Kidney (tissue), 14 donors: Measurements from ENCODE around the gene C1orf116. TPM values are rescaled to one million over a fixed set of nuclear protein-coding genes. Genes with fewer than 3 reads are reported as not detected.

ENCODE experiments used
- DNase-seq, 5 donors: peaks; one replicate each; pipeline ENCODE4 v3.0.0-alpha.2; 2013 to 2020
- FAIRE-seq: peaks from 2 replicates; lab custom pipeline; 2012; peaks lifted over from hg19 to GRCh38; lab: Jason Lieb, UNC
- H3K27ac ChIP-seq, 2 donors: one replicate each; pipeline ENCODE4 v1.7.0; 2013; ENCODE audit warnings: low read depth in 2 of 2, low read length in 2 of 2, inconsistent platforms in 1 of 2
- H3K27me3 ChIP-seq: one replicate; pipeline ENCODE4 v1.7.1; 2013; ENCODE audit warnings: low read length, inconsistent platforms; ENCODE audit not compliant: control insufficient read depth, insufficient read depth
- H3K36me3 ChIP-seq, 3 donors: one replicate each; pipeline versions ENCODE4 v1.7.0 to v1.7.1; 2013; ENCODE audit warnings: low read length in 3 of 3, control low read depth in 1 of 3, inconsistent platforms in 1 of 3; ENCODE audit not compliant: insufficient read depth in 3 of 3, control insufficient read depth in 2 of 3
- H3K4me1 ChIP-seq, 3 donors: one replicate each; pipeline versions ENCODE4 v1.7.0 to v1.7.1; 2013; ENCODE audit warnings: low read length in 3 of 3, inconsistent platforms in 1 of 3, low read depth in 1 of 3; ENCODE audit not compliant: control insufficient read depth in 2 of 3, insufficient read depth in 2 of 3
- H3K4me3 ChIP-seq, 3 donors: one replicate each; pipeline versions ENCODE4 v1.7.0 to v1.8.1; 2013; ENCODE audit warnings: low read length in 3 of 3, control low read depth in 1 of 3, inconsistent platforms in 1 of 3
- H3K9ac ChIP-seq, 3 donors: one replicate each; pipeline versions ENCODE4 v1.7.0 to v1.7.1; 2013; ENCODE audit warnings: low read length in 3 of 3, control low read depth in 1 of 3, inconsistent platforms in 1 of 3
- H3K9me3 ChIP-seq, 3 donors: one replicate each; pipeline versions ENCODE4 v1.7.0 to v1.7.1; 2013; ENCODE audit warnings: low read length in 3 of 3, control low read depth in 1 of 3, inconsistent platforms in 1 of 3; ENCODE audit not compliant: control insufficient read depth in 2 of 3, insufficient read depth in 1 of 3
- intact Hi-C: fragments of 100-400 bp; cut with DNase I; formaldehyde crosslinking; loops from one replicate; pipeline ENCODE4 v1.11.1; 2022
- polyA plus RNA-seq: library from polyadenylated mRNA; stranded (reverse); fragments of 350-450 nt; fragmentation: Illumina TruSeq; extraction: RNeasy Lipid Tissue Mini Kit (QIAGEN cat#74804); gene quantifications from one replicate; pipeline ENCODE4 v1.2.3, GENCODE V29; 2014; ENCODE audit warnings: low read depth, low replicate concordance; ENCODE audit not compliant: insufficient read depth
- total RNA-seq: library from RNA; stranded (reverse); fragmentation: NEBNext Ultra II Directional; extraction: Animal tissue kit (Norgen Biotek cat#: 25700); gene quantifications from one replicate; pipeline ENCODE4 v1.2.1, GENCODE V29; 2021
- TF ChIP-seq, protein P1 (sequence below): IDR thresholded peaks from 3 replicates; pipeline ENCODE4 v1.5.1; 2012; ENCODE audit warnings: mild to moderate bottlenecking, moderate library complexity, borderline replicate concordance; ENCODE audit not compliant: insufficient read depth; ENCODE audit errors: extremely low read depth
- donor health status: control.
- donor health status: control.
- donor health status: control.
- donor health status: control.
- donor health status: control.
- donor health status: DM: yes; HTN: yes; CAD: no.
- donor health status: Normal renal cell carcinoma (clear cell type).

The C1orf116 gene
- total and polyA plus RNA-seq, 2 donors from 2014 or later = 11.9 to 19.6 TPM

DNA sequence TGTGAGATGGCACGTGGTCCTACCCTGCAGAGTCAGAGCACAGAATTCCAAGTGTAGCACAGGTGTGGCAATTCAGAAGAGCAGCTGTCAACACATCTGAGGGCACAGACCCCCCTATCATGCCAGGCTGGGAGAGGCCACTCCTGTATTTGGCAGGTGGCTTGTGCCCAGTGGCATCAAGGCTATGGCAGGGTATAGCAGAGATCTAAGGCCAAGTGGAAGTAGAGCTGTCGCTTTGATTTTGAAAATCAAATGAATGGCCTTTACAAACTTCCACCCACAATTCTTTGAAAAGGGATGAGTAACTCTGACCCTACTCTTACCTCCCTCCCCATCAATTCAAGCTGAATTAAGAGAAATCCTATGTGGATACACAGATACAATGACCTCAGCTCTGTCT, 13.4 kb downstream of the C1orf116 start:
- no peaks in the 10 kb centered on the region for H3K9me3 ChIP-seq
- H3K36me3 ChIP-seq = peaks cover 0 to 5% (median 0%) of the 10 kb centered on the region in 3 donors
- H3K4me1 ChIP-seq = peaks cover 0 to 15% (median 7%) of the 10 kb centered on the region in 3 donors
- TF ChIP-seq, protein P1, sequence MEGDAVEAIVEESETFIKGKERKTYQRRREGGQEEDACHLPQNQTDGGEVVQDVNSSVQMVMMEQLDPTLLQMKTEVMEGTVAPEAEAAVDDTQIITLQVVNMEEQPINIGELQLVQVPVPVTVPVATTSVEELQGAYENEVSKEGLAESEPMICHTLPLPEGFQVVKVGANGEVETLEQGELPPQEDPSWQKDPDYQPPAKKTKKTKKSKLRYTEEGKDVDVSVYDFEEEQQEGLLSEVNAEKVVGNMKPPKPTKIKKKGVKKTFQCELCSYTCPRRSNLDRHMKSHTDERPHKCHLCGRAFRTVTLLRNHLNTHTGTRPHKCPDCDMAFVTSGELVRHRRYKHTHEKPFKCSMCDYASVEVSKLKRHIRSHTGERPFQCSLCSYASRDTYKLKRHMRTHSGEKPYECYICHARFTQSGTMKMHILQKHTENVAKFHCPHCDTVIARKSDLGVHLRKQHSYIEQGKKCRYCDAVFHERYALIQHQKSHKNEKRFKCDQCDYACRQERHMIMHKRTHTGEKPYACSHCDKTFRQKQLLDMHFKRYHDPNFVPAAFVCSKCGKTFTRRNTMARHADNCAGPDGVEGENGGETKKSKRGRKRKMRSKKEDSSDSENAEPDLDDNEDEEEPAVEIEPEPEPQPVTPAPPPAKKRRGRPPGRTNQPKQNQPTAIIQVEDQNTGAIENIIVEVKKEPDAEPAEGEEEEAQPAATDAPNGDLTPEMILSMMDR = no peak
- no peak overlapping the region for H3K9ac ChIP-seq
- H3K27ac ChIP-seq = no peak overlapping the region
- FAIRE-seq (no peak), DNase-seq (no peak)
- no peak overlapping the region for H3K4me3 ChIP-seq
- intact Hi-C loops = no loop called here
- no peaks in the 10 kb centered on the region for H3K27me3 ChIP-seq

DNA sequence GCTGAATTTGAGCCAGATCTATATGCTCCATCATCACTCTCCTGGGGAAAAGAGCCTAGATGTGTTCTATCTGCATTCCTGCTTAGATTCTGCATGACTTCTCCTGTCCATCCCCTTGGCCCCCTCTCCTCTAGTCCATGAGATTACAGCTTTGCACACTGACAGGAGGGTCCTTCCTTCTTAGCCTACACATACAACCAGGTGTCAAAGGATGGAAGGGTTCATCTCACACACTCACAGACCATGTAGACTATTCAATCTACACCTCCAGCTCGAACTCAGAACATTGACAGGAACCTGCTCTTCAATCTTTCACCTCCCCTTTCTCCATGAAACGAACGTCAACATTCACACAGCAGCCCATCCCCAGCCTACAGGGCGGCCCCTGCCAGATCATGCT, 13.8 kb downstream of the C1orf116 start:
- Histone ChIP-seq H3K4me1 (peaks cover 0 to 11% (median 2%) of the 10 kb centered on the region in 3 donors), H3K27me3 (no peaks in the 10 kb centered on the region), H3K4me3 (no peak overlapping the region), H3K27ac (no peak overlapping the region), H3K9ac (no peak overlapping the region), H3K36me3 (peaks cover 0 to 5% (median 0%) of the 10 kb centered on the region in 3 donors), H3K9me3 (no peaks in the 10 kb centered on the region)
- intact Hi-C loops = no loop called here
- FAIRE-seq = no peak
- TF ChIP-seq, protein P1 = no peak
- DNase-seq = no peak

DNA sequence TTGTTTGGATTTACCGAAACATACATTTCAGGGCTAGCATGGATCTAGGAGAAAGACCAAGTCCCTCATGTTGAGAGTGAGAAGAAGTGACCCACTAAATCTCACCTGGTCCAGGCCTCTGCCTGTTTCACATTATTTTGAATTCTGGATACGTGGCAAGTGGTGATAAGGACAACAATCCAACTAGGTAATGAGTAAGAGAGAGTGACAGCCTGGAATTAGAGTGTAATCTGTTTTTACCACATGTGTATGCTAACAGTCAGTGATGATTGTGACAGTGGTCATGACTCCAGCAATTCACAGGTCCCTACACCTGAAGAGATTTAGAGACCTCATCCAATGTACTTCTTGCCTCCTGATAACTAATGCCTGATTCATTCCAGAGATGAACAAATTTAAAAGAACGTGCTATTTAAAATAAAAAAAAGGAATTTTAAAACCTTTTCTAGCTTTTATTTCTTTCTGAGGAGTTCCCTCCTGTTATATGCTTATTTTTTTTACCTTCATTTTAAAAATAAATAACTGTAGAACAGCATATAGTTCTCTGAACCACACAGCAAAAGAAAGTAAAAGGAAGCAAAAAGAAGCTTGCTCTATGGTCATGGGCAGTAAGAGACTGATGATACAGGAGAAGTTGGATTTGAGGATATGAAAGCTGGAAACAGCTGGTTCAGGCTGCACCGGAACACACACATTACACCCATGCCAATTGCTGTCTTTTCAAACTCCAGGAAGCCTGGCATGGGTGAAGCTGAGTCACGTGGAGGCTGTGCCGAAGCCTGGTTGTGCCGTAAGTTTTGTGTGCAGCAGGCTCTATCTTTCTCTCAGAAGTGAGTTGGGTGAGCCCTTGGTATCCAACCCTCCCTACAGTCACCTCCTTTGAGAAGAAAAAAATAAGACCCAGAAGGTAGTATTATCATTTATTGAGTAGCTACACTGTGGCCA, 14.7 kb downstream of the C1orf116 start:
- Histone ChIP-seq H3K9me3 (no peaks in the 10 kb centered on the region), H3K27me3 (no peaks in the 10 kb centered on the region), H3K4me1 (peaks cover 0 to 4% (median 2%) of the 10 kb centered on the region in 3 donors), H3K27ac (no peak overlapping the region), H3K4me3 (no peak overlapping the region), H3K36me3 (peaks cover 0 to 5% (median 0%) of the 10 kb centered on the region in 3 donors), H3K9ac (no peak overlapping the region)
- intact Hi-C loops = no loop called here
- TF ChIP-seq, protein P1 = no peak
- no peak for DNase-seq
- no peak for FAIRE-seq
